HCT116 (cell line): ENCODE measurements around the gene ADCY10. TPM values are rescaled to one million over a fixed set of nuclear protein-coding genes. Genes with fewer than 3 reads are reported as not detected.

Experiments used
- ATAC-seq: fragments of 200-7000 bp; cut with Tn5 transposase; 2 replicates; pipeline ENCODE4 v1.9.1; 2020; ENCODE audit warnings: mild to moderate bottlenecking, moderate library complexity
- BruUV-seq: library from RNA; stranded (reverse); fragments of 400-500 nt; replicated peaks from 2 replicates; lab custom pipeline; 2021; lab: Mats Ljungman, UMichigan
- CTCF ChIA-PET: fragments of 300-600 bp; sonication (Branson Sonifier 250); formaldehyde crosslinking; loops from one replicate; lab custom pipeline; 2021; ENCODE audit warnings: antibody characterized with exemption; lab: Charles Lee
- POLR2A ChIA-PET: fragments of 300-600, 350-600 bp; sonication (Branson Sonifier 250); formaldehyde crosslinking; loops from one replicate; lab custom pipeline; 2021; ENCODE audit warnings: antibody characterized with exemption; lab: Charles Lee
- RAD21 ChIA-PET, 2 experiments: fragments of 300-600 bp; sonication (Branson Sonifier 250); formaldehyde crosslinking; loops; one replicate each; lab custom pipeline; 2023; ENCODE audit warnings: low total read pairs in 2 of 2; ENCODE audit not compliant: uncharacterized antibody in 2 of 2, unreplicated experiment in 2 of 2, low non-redundant PET in 1 of 2; lab: Charles Lee
- DNase-seq: peaks from one replicate; pipeline ENCODE4 v3.0.0-alpha.2; 2010; ENCODE audit warnings: low read depth, low spot score
- H2AFZ ChIP-seq: fragments of 200-600 bp; shearing (Covaris generic), sonication (generic); 2 replicates; pipeline ENCODE4 v1.6.1; 2017; ENCODE audit warnings: low read depth, mixed run types, mixed read lengths, antibody characterized with exemption, low read length; ENCODE audit not compliant: poor library complexity, severe bottlenecking
- H3K27ac ChIP-seq: 2 replicates; pipeline ENCODE4 v1.5.1; 2012; ENCODE audit warnings: low read depth, low read length
- H3K27me3 ChIP-seq: fragments of 200-600 bp; sonication (generic); 2 replicates; pipeline ENCODE4 v1.6.1; 2016; ENCODE audit warnings: mixed run types, low read length, mixed read lengths; ENCODE audit not compliant: insufficient read depth
- H3K36me3 ChIP-seq, 2 experiments: fragments of 200-500 bp in 1 of 2; fragments of 200-600 bp in 1 of 2; sonication (Bioruptor generic) in 1 of 2; sonication (generic) in 1 of 2; 2 replicates each; pipeline versions ENCODE4 v1.5.1 to v1.6.1; 2014 to 2016; ENCODE audit warnings: low read length in 2 of 2, inconsistent platforms in 1 of 2, mixed read lengths in 1 of 2, mixed run types in 1 of 2; ENCODE audit not compliant: insufficient read depth in 2 of 2, control insufficient read depth in 1 of 2
- H3K4me1 ChIP-seq, 2 experiments: fragments of 200-600 bp in 1 of 2; sonication (generic) in 1 of 2; 2 replicates each; pipeline versions ENCODE4 v1.5.1 to v1.6.1; 2012 to 2017; ENCODE audit warnings: low read length in 2 of 2, inconsistent platforms in 1 of 2, mild to moderate bottlenecking in 1 of 2, mixed read lengths in 1 of 2, mixed run types in 1 of 2, moderate library complexity in 1 of 2; ENCODE audit not compliant: insufficient read depth in 2 of 2, control insufficient read depth in 1 of 2
- H3K4me2 ChIP-seq: fragments of 200-600 bp; sonication (generic); 2 replicates; pipeline ENCODE4 v1.6.1; 2017; ENCODE audit warnings: mixed run types, low read length, mixed read lengths
- H3K4me3 ChIP-seq, 2 experiments: fragments of 200-600 bp in 1 of 2; sonication (generic) in 1 of 2; replicated peaks in 1 of 2; 2 replicates each; pipeline ENCODE4 v1.5.1; 2011 to 2016; ENCODE audit warnings: low read length in 2 of 2, control low read depth in 1 of 2, low read depth in 1 of 2, mild to moderate bottlenecking in 1 of 2, mixed read lengths in 1 of 2, mixed run types in 1 of 2
- H3K79me2 ChIP-seq: fragments of 200-600 bp; sonication (generic); 2 replicates; pipeline ENCODE4 v1.6.1; 2017; ENCODE audit warnings: mild to moderate bottlenecking, mixed run types, low read length, moderate library complexity, mixed read lengths; ENCODE audit not compliant: insufficient read depth
- H3K9ac ChIP-seq: fragments of 200-600 bp; sonication (generic); 2 replicates; pipeline ENCODE4 v1.6.1; 2016; ENCODE audit warnings: low read length, mixed read lengths
- H3K9me2 ChIP-seq: fragments of 200-600 bp; sonication (generic), shearing (Covaris generic); 2 replicates; pipeline ENCODE4 v1.6.1; 2017; ENCODE audit warnings: mixed run types, mild to moderate bottlenecking, moderate library complexity; ENCODE audit not compliant: insufficient read depth
- H3K9me3 ChIP-seq, 2 experiments: fragments of 200-500 bp in 1 of 2; fragments of 200-600 bp in 1 of 2; sonication (Bioruptor generic) in 1 of 2; sonication (generic) in 1 of 2; 2 replicates each; pipeline ENCODE4 v1.6.1; 2014 to 2017; ENCODE audit warnings: low read length in 2 of 2, mixed read lengths in 2 of 2, inconsistent platforms in 1 of 2, low read depth in 1 of 2, mild to moderate bottlenecking in 1 of 2, mixed run types in 1 of 2, moderate library complexity in 1 of 2; ENCODE audit not compliant: control insufficient read depth in 1 of 2, insufficient read depth in 1 of 2
- H4K20me1 ChIP-seq: fragments of 200-600 bp; sonication (generic), shearing (Covaris generic); 2 replicates; pipeline ENCODE4 v1.6.1; 2017; ENCODE audit warnings: mixed run types, mild to moderate bottlenecking, moderate library complexity; ENCODE audit not compliant: insufficient read depth
- CBX3 ChIP-seq: IDR thresholded peaks from 2 replicates; pipeline ENCODE4 v1.6.1; 2012; ENCODE audit warnings: low read depth
- CEBPB ChIP-seq: IDR thresholded peaks from 2 replicates; pipeline ENCODE4 v1.6.1; 2012; ENCODE audit warnings: low read depth
- CTCF ChIP-seq, 3 experiments: fragments of 200-600 bp in 1 of 3; sonication (generic) in 1 of 3; IDR thresholded peaks in 2 of 3; conservative IDR thresholded peaks in 1 of 3; 2 replicates each; pipeline ENCODE4 v1.5.1; 2012 to 2017; ENCODE audit warnings: low read depth in 2 of 3, low read length in 2 of 3, antibody characterized with exemption in 1 of 3, borderline replicate concordance in 1 of 3, control low read depth in 1 of 3, mild to moderate bottlenecking in 1 of 3, mixed read lengths in 1 of 3, mixed run types in 1 of 3, moderate library complexity in 1 of 3; ENCODE audit not compliant: insufficient read depth in 1 of 3
- EGR1 ChIP-seq: IDR thresholded peaks from 2 replicates; pipeline ENCODE4 v1.6.1; 2012; ENCODE audit warnings: low read depth
- ELF1 ChIP-seq: IDR thresholded peaks from 2 replicates; pipeline ENCODE4 v1.6.1; 2012; ENCODE audit warnings: low read depth, borderline replicate concordance
- EZH2 ChIP-seq: fragments of 200-600 bp; sonication (generic); IDR thresholded peaks from 2 replicates; pipeline ENCODE4 v1.6.1; 2017; ENCODE audit warnings: antibody characterized with exemption, mixed run types
- EZH2phosphoT487 ChIP-seq: fragments of 200-600 bp; IDR thresholded peaks from 2 replicates; pipeline ENCODE4 v1.6.1; 2018; ENCODE audit warnings: antibody characterized with exemption, borderline replicate concordance
- FOSL1 ChIP-seq: IDR thresholded peaks from 2 replicates; pipeline ENCODE4 v1.6.1; 2012; ENCODE audit warnings: low read depth
- JUND ChIP-seq: IDR thresholded peaks from 2 replicates; pipeline ENCODE4 v1.6.1; 2012
- MAX ChIP-seq: IDR thresholded peaks from 2 replicates; pipeline ENCODE4 v1.6.1; 2012
- POLR2A ChIP-seq: IDR thresholded peaks from 2 replicates; pipeline ENCODE4 v1.7.0; 2011; ENCODE audit warnings: borderline replicate concordance; ENCODE audit not compliant: insufficient read depth, insufficient read length; ENCODE audit errors: extremely low read depth
- RAD21 ChIP-seq: IDR thresholded peaks from 2 replicates; pipeline ENCODE4 v1.6.1; 2012; ENCODE audit warnings: low read depth, mild to moderate bottlenecking
- SIN3A ChIP-seq: IDR thresholded peaks from 2 replicates; pipeline ENCODE4 v1.6.1; 2012; ENCODE audit warnings: low read depth
- SP1 ChIP-seq: IDR thresholded peaks from 2 replicates; pipeline ENCODE4 v1.6.1; 2012; ENCODE audit warnings: low read depth
- SRF ChIP-seq: IDR thresholded peaks from 2 replicates; pipeline ENCODE4 v1.6.1; 2012; ENCODE audit warnings: low read depth
- YY1 ChIP-seq: IDR thresholded peaks from 2 replicates; pipeline ENCODE4 v1.6.1; 2011; ENCODE audit warnings: low read length, low read depth, moderate library complexity, mild to moderate bottlenecking; ENCODE audit not compliant: insufficient replicate concordance; ENCODE audit errors: extremely low read depth
- ZFX ChIP-seq: fragments of 450-650 bp; IDR thresholded peaks from 2 replicates; pipeline ENCODE4 v1.6.1; 2017
- ZNF274 ChIP-seq: fragments of 200-500 bp; sonication (Bioruptor generic); IDR thresholded peaks from 2 replicates; pipeline ENCODE4 v1.6.1; 2014; ENCODE audit warnings: mild to moderate bottlenecking, low read depth, low read length, inconsistent platforms
- intact Hi-C: fragments of 100-400 bp; cut with micrococcal nuclease; formaldehyde crosslinking; loops from 2 replicates; pipeline ENCODE4 v1.10.0; 2022
- total RNA-seq: library from RNA; stranded (reverse); gene quantifications from one replicate; pipeline ENCODE4 v1.2.1, GENCODE V29; 2021; ENCODE audit not compliant: unreplicated experiment
- TF ChIP-seq, protein P1 (sequence below): IDR thresholded peaks from 2 replicates; pipeline ENCODE4 v1.6.1; 2011; ENCODE audit warnings: mild to moderate bottlenecking, low read length, moderate library complexity; ENCODE audit not compliant: insufficient replicate concordance; ENCODE audit errors: extremely low read depth

ADCY10 gene
- total RNA-seq, 1 experiment from 2014 or later: 0.30 TPM

DNA sequence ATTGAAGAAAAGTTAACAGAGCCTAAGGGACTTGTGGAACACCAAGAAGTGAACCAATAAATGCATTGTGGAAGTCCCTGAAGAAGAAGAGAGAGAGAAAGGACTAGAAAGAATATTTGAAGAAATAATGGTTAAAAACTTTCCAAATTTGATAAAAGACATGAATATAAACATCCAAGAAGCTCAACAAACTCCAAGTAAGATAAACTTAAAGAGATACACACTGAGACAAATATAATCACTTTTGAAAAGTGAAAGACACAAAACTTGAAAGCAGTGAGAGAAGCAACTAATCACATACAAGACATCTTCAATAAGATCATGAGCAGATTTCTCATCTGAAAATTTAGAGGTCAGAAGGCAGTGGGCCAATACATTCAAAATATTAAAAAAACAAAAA is 101.0 kb downstream of the ADCY10 start:
- BruUV-seq: no TSS peak
- H4K20me1 ChIP-seq: no peaks in the 10 kb centered on the region
- H3K4me3 ChIP-seq: no peak overlapping the region
- ATAC-seq (no peak), DNase-seq (no peak)
- H3K9me2 ChIP-seq: no peaks in the 10 kb centered on the region
- POLR2A ChIA-PET: no interaction called here
- no peaks in the 10 kb centered on the region for H3K4me1 ChIP-seq
- H3K36me3 ChIP-seq: no peaks in the 10 kb centered on the region
- no peak overlapping the region for H3K4me2 ChIP-seq
- no peaks in the 10 kb centered on the region for H3K9me3 ChIP-seq
- H3K27ac ChIP-seq: no peak overlapping the region
- no peak overlapping the region for H2AFZ ChIP-seq
- intact Hi-C loops: no loop called here
- CTCF ChIA-PET: interaction anchor here (0.6 kb wide), 1 partner anchor 9 kb away, joined by 3 read pairs; no protein-coding TSS in a partner anchor
- no peaks in the 10 kb centered on the region for H3K79me2 ChIP-seq
- no peaks in the 10 kb centered on the region for H3K27me3 ChIP-seq
- RAD21 ChIA-PET: no interaction called here
- H3K9ac ChIP-seq: no peak overlapping the region
- no peak for TF ChIP-seq MAX
- TF ChIP-seq EZH2: no peak
- no peak for TF ChIP-seq ZNF274
- no peak for TF ChIP-seq FOSL1
- no peak for TF ChIP-seq EGR1
- TF ChIP-seq ZFX: no peak
- TF ChIP-seq SIN3A: no peak
- TF ChIP-seq, all 23 proteins: peak for 0

GRCh38 chr1:167808690-167809089 is 105.2 kb downstream of the ADCY10 start:
- Histone ChIP-seq H3K9me2 (no peaks in the 10 kb centered on the region), H3K9ac (no peak overlapping the region), H3K4me1 (no peaks in the 10 kb centered on the region), H3K27ac (no peak overlapping the region), H3K4me3 (no peak overlapping the region), H3K9me3 (no peaks in the 10 kb centered on the region), H3K4me2 (no peak overlapping the region), H3K36me3 (no peaks in the 10 kb centered on the region), H4K20me1 (no peaks in the 10 kb centered on the region), H2AFZ (no peak overlapping the region), H3K79me2 (no peaks in the 10 kb centered on the region), H3K27me3 (no peaks in the 10 kb centered on the region)
- CTCF ChIA-PET: no interaction called here
- intact Hi-C loops: no loop called here
- POLR2A ChIA-PET: no interaction called here
- RAD21 ChIA-PET: no interaction called here
- no TSS peak for BruUV-seq
- ATAC-seq: no peak
- DNase-seq: no peak
- TF ChIP-seq CEBPB: no peak
- no peak for TF ChIP-seq CBX3
- no peak for TF ChIP-seq ZFX
- TF ChIP-seq JUND: no peak
- no peak for TF ChIP-seq FOSL1
- TF ChIP-seq, protein P1, sequence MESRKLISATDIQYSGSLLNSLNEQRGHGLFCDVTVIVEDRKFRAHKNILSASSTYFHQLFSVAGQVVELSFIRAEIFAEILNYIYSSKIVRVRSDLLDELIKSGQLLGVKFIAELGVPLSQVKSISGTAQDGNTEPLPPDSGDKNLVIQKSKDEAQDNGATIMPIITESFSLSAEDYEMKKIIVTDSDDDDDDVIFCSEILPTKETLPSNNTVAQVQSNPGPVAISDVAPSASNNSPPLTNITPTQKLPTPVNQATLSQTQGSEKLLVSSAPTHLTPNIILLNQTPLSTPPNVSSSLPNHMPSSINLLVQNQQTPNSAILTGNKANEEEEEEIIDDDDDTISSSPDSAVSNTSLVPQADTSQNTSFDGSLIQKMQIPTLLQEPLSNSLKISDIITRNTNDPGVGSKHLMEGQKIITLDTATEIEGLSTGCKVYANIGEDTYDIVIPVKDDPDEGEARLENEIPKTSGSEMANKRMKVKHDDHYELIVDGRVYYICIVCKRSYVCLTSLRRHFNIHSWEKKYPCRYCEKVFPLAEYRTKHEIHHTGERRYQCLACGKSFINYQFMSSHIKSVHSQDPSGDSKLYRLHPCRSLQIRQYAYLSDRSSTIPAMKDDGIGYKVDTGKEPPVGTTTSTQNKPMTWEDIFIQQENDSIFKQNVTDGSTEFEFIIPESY: no peak
- TF ChIP-seq MAX: no peak
- TF ChIP-seq YY1: no peak
- no peak for TF ChIP-seq SP1
- TF ChIP-seq ZNF274: no peak
- no peak for TF ChIP-seq SRF
- no peak for TF ChIP-seq RAD21
- no peak for TF ChIP-seq POLR2A
- TF ChIP-seq SIN3A: no peak
- TF ChIP-seq EZH2phosphoT487: no peak
- TF ChIP-seq CTCF (IDR thresholded peaks at IDR 0.05 in 2 of 3, conservative IDR thresholded peaks at IDR 0.05 in 1 of 3; ENCODE audit: borderline replicate concordance in 1 of 3, insufficient read depth in 1 of 3, low read depth in 2 of 3, low read length in 2 of 3): no peak
- no peak for TF ChIP-seq ELF1
